ENCODE data around the gene COPS8.

- TF ChIP-seq EZH2phosphoT487 (IDR thresholded peaks at IDR 0.05; ENCODE audit: borderline replicate concordance, low read depth) (no peak), MXI1 (IDR thresholded peaks at IDR 0.05; ENCODE audit: low read depth, low read length) (no peak), FOSL2 (IDR thresholded peaks at IDR 0.05; ENCODE audit: borderline replicate concordance, low read depth) (no peak)
Measured at GRCh38 chr2:237140689-237141285, 55.1 kb downstream of the COPS8 start.

Measured in SK-N-SH (cell line).